Measurements from ENCODE around the gene OR10H1.

The OR10H1 gene

DNA sequence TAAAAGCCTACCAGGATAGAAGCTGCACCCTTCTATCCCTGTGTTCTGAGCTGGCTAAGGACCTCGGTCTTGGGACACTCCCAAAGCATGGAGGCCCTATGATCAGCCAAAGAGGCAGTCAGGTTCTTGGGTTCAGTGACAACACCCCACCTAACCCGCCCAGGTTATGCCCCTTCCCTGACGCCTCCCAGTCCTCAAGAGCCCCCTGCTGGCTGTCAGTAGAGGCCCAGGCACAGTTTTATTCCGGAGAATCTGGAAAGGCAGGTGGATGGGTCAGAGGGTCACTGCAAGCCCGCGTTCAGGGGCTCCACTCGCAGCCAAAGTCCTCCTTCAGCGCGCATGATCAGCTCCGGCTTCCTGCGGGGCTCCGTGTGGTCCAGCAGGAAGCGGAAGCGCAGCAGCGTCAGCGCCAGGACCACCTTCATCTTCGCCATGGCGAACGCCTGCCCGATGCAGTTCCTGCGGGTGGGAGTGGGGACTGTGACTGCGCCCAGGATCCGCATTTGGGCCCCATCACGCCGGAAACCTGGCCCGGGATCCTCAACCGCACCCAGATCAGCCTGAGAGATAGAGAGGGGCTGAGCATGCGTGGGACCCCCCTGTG lies 55.4 kb downstream of the OR10H1 start:
- DNase-seq, result no peak

DNA sequence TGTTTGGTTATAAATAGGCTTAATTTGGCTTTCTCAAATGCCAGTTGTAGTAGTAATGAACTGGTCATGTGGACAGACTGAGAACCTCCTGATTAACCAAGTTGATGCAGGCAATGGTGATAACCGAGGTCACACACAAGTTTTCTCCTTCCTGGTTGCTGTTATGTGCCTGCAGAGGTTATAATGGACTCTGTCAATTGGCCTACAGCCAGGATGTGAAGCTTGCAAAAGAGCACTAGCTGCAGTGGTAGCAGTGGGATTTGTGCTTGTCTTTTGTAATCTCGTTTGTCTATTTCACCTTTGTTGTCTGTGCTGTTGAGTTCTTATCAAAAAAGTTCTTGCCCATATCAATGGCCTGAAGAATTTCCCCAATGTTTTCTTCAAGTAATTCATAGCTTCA lies 57.1 kb downstream of the OR10H1 start:
- DNase-seq, result no peak
